Stimulated activated CD4-positive, alpha-beta T cell treated with anti-CD3 and anti-CD28 coated beads, Interleukin-12 subunit alpha, Interleukin-12 subunit beta, amount 100 ng/mL, for 48 hours (primary cell): ENCODE data around the gene TTN.

ENCODE experiments used
- DNase-seq, 3 donors: peaks; one replicate each; pipeline ENCODE4 v3.0.0-alpha.2; 2020; ENCODE audit warnings: low read depth in 2 of 3, low spot score in 1 of 3

The TTN gene

DNA sequence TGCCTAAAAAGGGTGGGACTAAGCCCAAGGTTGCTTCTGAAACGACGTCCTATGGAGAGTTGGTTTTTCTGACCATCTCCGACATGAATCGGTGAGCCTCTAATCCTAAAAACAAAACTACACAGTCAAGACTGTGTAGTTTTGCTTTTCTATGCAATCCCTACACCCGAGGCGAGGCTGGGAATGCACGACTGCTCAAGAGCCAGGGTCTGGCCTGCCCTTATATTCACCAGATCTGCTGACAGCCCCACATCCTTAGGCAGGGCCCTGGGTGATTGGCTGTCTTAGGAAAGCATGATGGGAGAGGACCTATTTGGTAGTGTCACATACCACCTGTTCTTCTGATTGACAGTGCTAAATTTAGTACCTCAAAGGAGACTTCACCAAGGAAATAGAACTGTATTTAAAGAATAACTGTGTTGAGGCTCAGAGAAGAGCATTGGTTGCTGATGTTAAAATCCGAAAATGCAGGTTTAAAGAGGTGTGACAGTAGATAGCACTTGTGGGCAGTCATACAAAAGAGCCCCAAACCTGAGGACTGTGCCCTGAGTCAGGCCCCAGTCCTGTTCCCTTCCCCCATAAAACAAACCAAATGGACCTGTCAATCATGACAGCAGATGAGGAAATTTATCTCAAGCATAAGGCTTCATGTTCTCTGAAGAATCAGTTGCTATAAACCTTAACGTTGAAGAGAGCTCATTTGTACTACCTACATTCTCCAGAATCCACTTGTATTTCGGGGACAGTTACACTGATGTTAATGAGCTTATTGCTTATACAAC lies at the start of gene TTN:
TTN (minus strand) TSS at position 197 of the 782 bp plus-strand sequence. CDS start 2,781 bp downstream, outside the sequence.
- no peak for DNase-seq

GRCh38 chr2:178855151-178855550 lies 47.9 kb upstream of the TTN start:
- DNase-seq = no peak

GRCh38 chr2:178848335-178848734 lies 41.1 kb upstream of the TTN start:
- no peak for DNase-seq

DNA sequence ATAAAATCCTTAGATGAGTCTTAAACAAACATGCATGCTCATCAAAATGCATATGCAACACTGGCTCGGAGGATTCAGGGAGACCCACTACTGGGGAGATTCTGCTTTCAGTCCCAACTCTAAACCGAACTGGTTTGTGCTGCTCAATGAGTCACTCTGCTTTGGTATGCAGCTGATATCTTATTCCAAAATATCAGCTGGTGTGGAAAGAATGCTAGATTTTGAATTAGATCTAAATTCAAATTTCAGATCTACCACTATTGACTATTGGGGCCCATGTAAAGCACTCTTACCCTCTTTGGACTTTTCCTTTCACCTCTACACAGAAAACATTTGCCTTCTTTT lies 39.2 kb upstream of the TTN start:
- DNase-seq = no peak

DNA sequence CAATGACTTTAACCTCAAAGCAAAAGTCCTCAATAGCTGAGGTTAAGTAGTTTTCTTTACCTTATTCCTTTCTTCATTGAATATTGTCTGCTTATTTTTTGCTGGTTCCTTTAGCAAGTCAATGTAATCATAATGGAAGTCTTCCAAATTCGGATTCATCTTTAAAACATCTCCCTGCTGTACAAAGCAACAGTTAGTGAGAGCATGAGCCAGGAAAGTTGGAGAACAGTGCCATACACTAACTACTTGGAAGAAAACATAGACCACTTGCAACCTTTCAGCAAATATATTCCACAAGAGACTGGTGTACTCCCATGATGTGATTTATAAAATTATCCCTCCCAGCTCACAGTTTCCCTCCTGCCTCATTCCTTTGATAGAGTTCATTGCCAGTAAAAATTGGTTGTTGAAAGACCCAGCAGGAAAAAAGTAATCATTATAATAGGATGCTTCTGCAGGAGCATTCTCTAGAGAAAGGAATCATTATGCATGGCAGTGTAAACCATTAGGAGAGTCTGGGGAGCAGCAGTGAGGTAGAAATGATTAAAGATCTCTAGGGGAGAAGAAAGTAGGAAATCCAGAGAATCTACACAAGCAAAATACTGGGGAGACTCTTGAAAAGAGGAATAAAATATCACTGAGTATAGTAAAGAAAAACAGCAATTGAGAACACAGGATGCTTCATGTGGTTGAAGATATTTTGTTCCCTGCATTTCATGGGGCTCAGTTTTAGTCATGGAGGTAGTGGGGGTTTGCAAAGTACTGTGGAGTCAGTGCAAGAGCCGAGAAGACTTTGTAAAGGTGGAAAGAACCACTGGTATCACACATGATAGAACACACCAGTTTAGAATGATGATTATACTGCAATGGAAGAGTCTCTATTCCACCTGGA lies 38.6 kb upstream of the TTN start:
- DNase-seq = no peak

GRCh38 chr2:178844701-178845100 lies 37.5 kb upstream of the TTN start:
- no peak for DNase-seq

- DNase-seq = no peak
These were observed 37.0 kb upstream of the TTN start for GRCh38 chr2:178844269-178844668.

GRCh38 chr2:178843697-178844096 lies 36.5 kb upstream of the TTN start:
- DNase-seq = no peak

- no peak for DNase-seq
These were observed 29.6 kb upstream of the TTN start for GRCh38 chr2:178836807-178837206.

GRCh38 chr2:178834086-178834485 lies 26.9 kb upstream of the TTN start:
- no peak for DNase-seq

DNA sequence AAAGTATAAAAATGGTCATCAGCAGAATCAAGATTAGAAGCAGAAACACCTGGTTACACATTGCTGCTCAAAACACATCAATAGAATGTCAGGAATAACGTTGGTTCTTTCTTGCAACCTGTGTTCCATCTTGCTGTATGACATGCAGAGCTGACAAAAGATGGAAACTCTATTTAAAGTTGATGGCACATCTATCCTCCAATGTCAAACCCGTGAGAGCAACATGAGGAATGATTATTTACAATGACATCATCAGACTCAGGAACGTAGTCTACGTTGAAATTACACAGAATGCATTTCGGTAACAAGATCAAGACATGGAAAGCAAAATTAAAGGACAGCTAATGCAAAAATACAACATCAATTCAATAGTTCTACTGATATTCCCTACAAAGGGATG lies 26.2 kb upstream of the TTN start:
- DNase-seq = no peak

GRCh38 chr2:178830451-178830850 lies 23.2 kb upstream of the TTN start:
- DNase-seq = no peak

DNA sequence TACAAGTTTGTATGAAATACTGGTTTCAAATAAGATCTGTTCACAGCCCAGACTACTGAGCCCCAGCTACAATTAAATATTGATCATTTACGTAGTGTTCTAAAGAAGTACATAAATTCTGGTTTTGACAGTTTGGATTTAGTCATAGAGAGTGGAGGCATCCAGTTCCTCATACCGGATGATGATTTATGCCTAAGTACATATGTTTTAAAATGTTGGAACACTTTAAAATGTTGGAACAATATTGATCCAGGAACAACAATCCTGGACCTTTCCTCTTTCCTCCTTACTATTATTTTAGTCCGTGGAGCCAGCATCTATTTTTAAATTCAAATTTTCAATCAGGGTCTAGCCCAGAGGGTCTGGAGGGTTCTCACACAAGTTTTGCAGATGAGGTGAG lies 22.8 kb upstream of the TTN start:
- no peak for DNase-seq

DNA sequence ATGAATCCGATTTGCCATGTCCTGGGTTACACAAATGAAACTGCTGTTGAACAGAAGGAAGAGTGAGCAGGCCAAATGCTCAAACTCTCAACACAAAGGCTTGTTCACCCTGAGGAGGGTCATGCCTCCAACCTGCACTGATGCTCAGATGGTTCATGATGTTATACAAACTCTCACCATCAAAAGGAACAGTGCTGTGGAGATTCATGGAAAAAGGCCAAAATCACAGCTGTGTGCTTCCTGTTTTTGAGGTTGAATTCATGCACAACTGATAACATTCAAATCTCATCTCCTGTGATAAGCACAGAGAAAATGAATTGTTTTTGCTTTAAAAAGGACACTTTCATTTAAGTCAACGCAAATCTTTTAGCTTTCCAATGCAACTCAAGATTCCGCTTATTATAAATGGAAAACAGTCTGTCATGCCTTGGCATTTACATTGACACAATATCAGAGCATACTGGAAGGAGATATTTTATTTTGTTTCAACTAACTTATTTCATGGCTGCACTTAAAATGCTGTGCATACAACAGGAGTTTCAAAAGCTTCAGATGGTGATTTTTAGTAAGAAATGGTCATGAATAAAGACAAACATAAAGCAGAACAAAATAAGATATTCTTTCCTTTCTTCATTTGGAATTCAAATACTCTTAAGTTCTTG lies 22.2 kb upstream of the TTN start:
- no peak for DNase-seq

GRCh38 chr2:178828486-178828881 lies 21.3 kb upstream of the TTN start:
- no peak for DNase-seq

- DNase-seq = no peak
These were observed 20.7 kb upstream of the TTN start for GRCh38 chr2:178827739-178828485.

- DNase-seq = no peak
These were observed 19.9 kb upstream of the TTN start for GRCh38 chr2:178827111-178827510.

DNA sequence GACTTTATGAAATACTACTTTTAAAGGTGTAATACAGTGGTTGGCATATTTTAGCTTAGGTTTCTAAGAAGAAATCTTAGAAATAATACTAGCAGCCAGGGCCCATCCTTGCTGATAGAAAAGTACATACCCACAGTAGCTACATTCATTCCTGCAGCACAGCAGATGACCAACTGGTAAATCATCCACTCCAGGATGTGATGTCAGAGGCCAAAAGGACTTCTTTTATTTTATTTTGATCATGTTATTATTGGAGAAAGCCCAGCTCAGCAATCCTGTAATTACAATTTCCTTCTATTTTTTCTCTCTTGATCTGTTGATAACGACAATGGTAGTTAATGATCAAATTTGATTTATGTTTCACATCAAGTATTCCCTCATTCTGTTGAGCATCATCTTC lies 18.0 kb upstream of the TTN start:
- DNase-seq = no peak

GRCh38 chr2:178824181-178824580 lies 17.0 kb upstream of the TTN start:
- no peak for DNase-seq

- DNase-seq = no peak
These were observed 12.8 kb upstream of the TTN start for GRCh38 chr2:178819992-178820391.
